HepG2 (cell line): ENCODE data around the gene TDRD9. TPM values are rescaled to one million over a fixed set of nuclear protein-coding genes. Genes with fewer than 3 reads are reported as not detected.

Experiments used
- ATAC-seq: fragments of 200-7000 bp; cut with Tn5 transposase; 3 replicates; pipeline ENCODE4 v1.9.1; 2020; ENCODE audit warnings: mild to moderate bottlenecking, moderate library complexity
- BruUV-seq: library from RNA; stranded (reverse); fragments of 400-500 nt; replicated peaks from 2 replicates; lab custom pipeline; 2021; lab: Mats Ljungman, UMichigan
- CTCF ChIA-PET: fragments of 300-600 bp; formaldehyde crosslinking; extraction: SDS; loops from one replicate; lab custom pipeline; 2021; ENCODE audit warnings: low total read pairs, inconsistent platforms, low intra/inter-chr PET ratio; lab: Yijun Ruan, JAX
- POLR2A ChIA-PET: fragments of 350-600 bp; sonication (Branson Sonifier 250); formaldehyde crosslinking; loops from one replicate; lab custom pipeline; 2020; ENCODE audit warnings: antibody characterized with exemption, inconsistent platforms; lab: Yijun Ruan, JAX
- DNase-seq: peaks from one replicate; pipeline ENCODE4 v3.0.0-alpha.2; 2015; ENCODE audit warnings: low spot score
- FAIRE-seq: peaks from 3 replicates; lab custom pipeline; 2011; peaks lifted over from hg19 to GRCh38; lab: Jason Lieb, UNC
- H2AFZ ChIP-seq: one replicate; pipeline ENCODE4 v1.6.1; 2011; ENCODE audit warnings: low read length, inconsistent platforms
- H3K27ac ChIP-seq: fragments of 300-600 bp; 3 replicates; pipeline ENCODE4 v1.8.0; 2011; ENCODE audit warnings: mixed run types, mild to moderate bottlenecking, mixed read lengths, low read length, inconsistent platforms; ENCODE audit not compliant: insufficient read depth; ENCODE audit errors: extremely low read length
- H3K27me3 ChIP-seq, 2 experiments: fragments of 200-600 bp in 1 of 2; 2 replicates in 1 of 2; 3 replicates in 1 of 2; pipeline versions ENCODE4 v1.6.0 to v1.8.0; 2011; ENCODE audit warnings: low read length in 2 of 2, mild to moderate bottlenecking in 2 of 2, moderate library complexity in 2 of 2, inconsistent platforms in 1 of 2; ENCODE audit not compliant: insufficient read depth in 2 of 2, control insufficient read depth in 1 of 2
- H3K36me3 ChIP-seq, 2 experiments: fragments of 200-600 bp in 1 of 2; replicated peaks in 1 of 2; 2 replicates in 1 of 2; 3 replicates in 1 of 2; pipeline versions ENCODE4 v1.5.1 to v1.8.0; 2011; ENCODE audit warnings: low read length in 2 of 2, inconsistent platforms in 1 of 2; ENCODE audit not compliant: insufficient read depth in 2 of 2, control insufficient read depth in 1 of 2
- H3K4me1 ChIP-seq: 2 replicates; pipeline ENCODE4 v1.5.1; 2012; ENCODE audit warnings: low read length, inconsistent platforms; ENCODE audit not compliant: insufficient read depth
- H3K4me2 ChIP-seq: 2 replicates; pipeline ENCODE4 v1.6.0; 2011; ENCODE audit warnings: low read depth, low read length, inconsistent platforms
- H3K4me3 ChIP-seq, 3 experiments: fragments of 200-600 bp in 1 of 3; sonication (generic), shearing (Covaris generic) in 1 of 3; replicated peaks in 1 of 3; 2 replicates each; pipeline ENCODE4 v1.5.1; 2011 to 2016; ENCODE audit warnings: low read length in 3 of 3, inconsistent platforms in 2 of 3, low read depth in 2 of 3, mild to moderate bottlenecking in 2 of 3, control low read depth in 1 of 3, mixed read lengths in 1 of 3; ENCODE audit not compliant: insufficient read depth in 1 of 3
- H3K79me2 ChIP-seq: one replicate; pipeline ENCODE4 v1.6.1; 2011; ENCODE audit warnings: low read length, inconsistent platforms; ENCODE audit not compliant: insufficient read depth
- H3K9ac ChIP-seq: 2 replicates; pipeline ENCODE4 v1.6.0; 2011; ENCODE audit warnings: mild to moderate bottlenecking, low read depth, low read length, inconsistent platforms; ENCODE audit not compliant: insufficient read depth
- H3K9me3 ChIP-seq: 2 replicates; pipeline ENCODE4 v1.5.1; 2012; ENCODE audit warnings: mild to moderate bottlenecking, low read length
- H4K20me1 ChIP-seq: 2 replicates; pipeline ENCODE4 v1.6.0; 2011; ENCODE audit warnings: inconsistent platforms, mild to moderate bottlenecking, low read length, moderate library complexity; ENCODE audit not compliant: insufficient read depth
- CBX5 ChIP-seq: sonication (generic); formaldehyde crosslinking; IDR thresholded peaks from 2 replicates; pipeline ENCODE4 v1.4.0; 2020; ENCODE audit warnings: missing genetic modification reagents, borderline replicate concordance
- CEBPG ChIP-seq: IDR thresholded peaks from 2 replicates; pipeline ENCODE4 v1.6.1; 2016
- CHD2 ChIP-seq: IDR thresholded peaks from 2 replicates; pipeline ENCODE4 v1.6.1; 2011; ENCODE audit warnings: low read depth, low read length, improper control_type of control experiment
- DNMT3B ChIP-seq: conservative IDR thresholded peaks from 2 replicates; pipeline ENCODE4 v1.6.1; 2016; ENCODE audit warnings: missing biosample characterization, control low read depth
- FOXA1 ChIP-seq, 2 experiments: fragments of 450-650 bp in 1 of 2; sonication (generic) in 1 of 2; formaldehyde crosslinking in 1 of 2; IDR thresholded peaks; 2 replicates each; pipeline versions ENCODE4 v1.4.0 to v1.6.1; 2016 to 2020; ENCODE audit warnings: missing genetic modification reagents in 1 of 2
- FOXO4 ChIP-seq: sonication (generic); formaldehyde crosslinking; conservative IDR thresholded peaks from 2 replicates; pipeline ENCODE4 v1.8.1; 2023; ENCODE audit warnings: missing genetic modification reagents
- NFIC ChIP-seq: IDR thresholded peaks from 2 replicates; pipeline ENCODE4 v1.6.1; 2012; ENCODE audit warnings: mild to moderate bottlenecking, low read length, inconsistent platforms
- SNRNP70 ChIP-seq: fragments of 200-400 bp; formaldehyde crosslinking; IDR thresholded peaks from 2 replicates; pipeline ENCODE4 v1.6.1; 2017; ENCODE audit warnings: mild to moderate bottlenecking, low read depth, low read length, moderate library complexity
- SSRP1 ChIP-seq: IDR thresholded peaks from 2 replicates; pipeline ENCODE4 v1.6.1; 2016; ENCODE audit warnings: control low read depth
- ZBED4 ChIP-seq: sonication (generic); formaldehyde crosslinking; IDR thresholded peaks from 2 replicates; pipeline ENCODE4 v1.4.0; 2020; ENCODE audit warnings: missing genetic modification reagents, borderline replicate concordance
- ZBTB33 ChIP-seq: sonication (generic); formaldehyde crosslinking; IDR thresholded peaks from 2 replicates; pipeline ENCODE4 v1.4.0; 2020; ENCODE audit warnings: missing genetic modification reagents
- ZBTB4 ChIP-seq: sonication (generic); formaldehyde crosslinking; IDR thresholded peaks from 2 replicates; pipeline ENCODE4 v1.4.0; 2020; ENCODE audit warnings: missing genetic modification reagents, mild to moderate bottlenecking, borderline replicate concordance
- ZFAT ChIP-seq: sonication (generic); formaldehyde crosslinking; conservative IDR thresholded peaks from 2 replicates; pipeline ENCODE4 v1.8.1; 2023; ENCODE audit warnings: missing genetic modification reagents, inconsistent platforms
- WGBS: methylation state at CpG from one replicate; pipeline ENCODE4 v1.1.6; 2017; ENCODE audit warnings: low lambda C conversion rate; 5-methylcytosine and 5-hydroxymethylcytosine counted together
- in situ Hi-C: cut with HindIII; loops from 2 replicates; pipeline ENCODE4 v1.10.0; 2017; ENCODE audit warnings: low pct_unique_long_range_greater_than_20kb; ENCODE audit not compliant: extremely low pct_ligation_motif_present
- intact Hi-C: fragments of 100-400 bp; cut with micrococcal nuclease; formaldehyde crosslinking; loops from one replicate; pipeline ENCODE4 v1.10.0; 2022; ENCODE audit not compliant: unreplicated experiment
- polyA plus RNA-seq, 8 experiments: library from polyadenylated mRNA; depleted of rRNA in 3 of 8; stranded (reverse) in 7 of 8; unstranded in 1 of 8; fragments of >200 nt; fragmentation: Illumina TruSeq in 4 of 8; extraction: Trizol in 4 of 8; gene quantifications; 2 replicates each; pipeline versions ENCODE4 v1.2.1 to v1.2.3, GENCODE V29; 2011 to 2016; ENCODE audit warnings: low read depth in 4 of 8, missing spikeins in 1 of 8, mixed read lengths in 1 of 8; ENCODE audit not compliant: insufficient read depth in 1 of 8
- total RNA-seq, 5 experiments: library from RNA; depleted of rRNA; stranded (reverse); fragments of >200 nt; fragmentation: Illumina TruSeq; extraction: Trizol; gene quantifications; 2 replicates each; pipeline ENCODE4 v1.2.3, GENCODE V29; 2016; ENCODE audit warnings: low read depth in 1 of 5

Gene TDRD9
- total and polyA plus RNA-seq, 2 of the 13 experiments (the other 11 are each of a cell fraction or from before 2014, with no cell fraction given), result not detected

- CTCF ChIA-PET, result no interaction called here
- Histone ChIP-seq H4K20me1 (no peaks in the 10 kb centered on the region), H3K27ac (no peak overlapping the region), H3K4me2 (no peak overlapping the region), H3K27me3 (peaks cover 1 to 7% of the 10 kb centered on the region in 2 experiments; a peak in 2 of 5 replicates), H3K79me2 (no peaks in the 10 kb centered on the region), H2AFZ (no peak overlapping the region), H3K4me1 (no peaks in the 10 kb centered on the region), H3K9me3 (no peaks in the 10 kb centered on the region), H3K9ac (no peak overlapping the region), H3K4me3 (no peak overlapping the region), H3K36me3 (no peaks in the 10 kb centered on the region)
- POLR2A ChIA-PET, result no interaction called here
- DNase-seq, result no peak
- ATAC-seq, result no peak
- intact Hi-C loops, result no loop called here
- in situ Hi-C loops, result no loop called here
- BruUV-seq, result no TSS peak
- no peak for FAIRE-seq
- TF ChIP-seq SNRNP70 (no peak), ZFAT (CRISPR knock-in tag) (no peak), SSRP1 (no peak), DNMT3B (no peak), CEBPG (no peak), ZBTB4 (CRISPR knock-in tag) (no peak), FOXO4 (CRISPR knock-in tag) (no peak), ZBED4 (CRISPR knock-in tag) (no peak), CBX5 (no peak), ZBTB33 (CRISPR knock-in tag) (no peak), FOXA1 (IDR thresholded peaks at IDR 0.05) (no peak), FOXA1 (CRISPR knock-in tag; IDR thresholded peaks at IDR 0.05) (no peak), NFIC (no peak), CHD2 (no peak)
- 53% methylated on average over 6 of the region's 12 CpGs for WGBS
Observed at GRCh38 chr14:104007121-104007520, 78.9 kb downstream of the TDRD9 start.
